IMR-90 (cell line): Measurements from ENCODE around the gene CRYBA2. TPM values are rescaled to one million over a fixed set of nuclear protein-coding genes. Genes with fewer than 3 reads are reported as not detected.

Source experiments
- ATAC-seq: fragments of 200-7000 bp; cut with Tn5 transposase; 2 replicates; pipeline ENCODE4 v1.9.1; 2020; ENCODE audit warnings: low read depth, mild to moderate bottlenecking, moderate library complexity
- BruUV-seq: library from RNA; stranded (reverse); fragments of 400-500 nt; replicated peaks from 2 replicates; lab custom pipeline; 2021; lab: Mats Ljungman, UMichigan
- CTCF ChIA-PET: fragments of 300-600 bp; formaldehyde crosslinking; extraction: SDS; loops from one replicate; lab custom pipeline; 2021; ENCODE audit warnings: antibody characterized with exemption; lab: Yijun Ruan, JAX
- POLR2A ChIA-PET: fragments of 300-600 bp; sonication (Branson Sonifier 250); formaldehyde crosslinking; loops from one replicate; lab custom pipeline; 2022; ENCODE audit warnings: antibody characterized with exemption; ENCODE audit not compliant: unreplicated experiment; lab: Charles Lee
- DNase-seq: peaks from one replicate; pipeline ENCODE4 v3.0.0; 2013
- H2AFZ ChIP-seq: replicated peaks from 2 replicates; pipeline ENCODE3; 2013; ENCODE audit warnings: low read length, mild to moderate bottlenecking; ENCODE audit not compliant: poor library complexity
- H2AK5ac ChIP-seq: 2 replicates; pipeline ENCODE4 v1.6.1; 2013; ENCODE audit warnings: low read depth, low read length, inconsistent platforms
- H2AK9ac ChIP-seq: replicated peaks from 2 replicates; pipeline ENCODE3; 2013; ENCODE audit warnings: mild to moderate bottlenecking, low read depth, low read length, moderate library complexity; ENCODE audit not compliant: poor library complexity
- H2BK120ac ChIP-seq: 2 replicates; pipeline ENCODE4 v1.6.1; 2013; ENCODE audit warnings: low read depth, low read length, inconsistent platforms
- H2BK15ac ChIP-seq: 3 replicates; pipeline ENCODE4 v1.6.1; 2013; ENCODE audit warnings: low read depth, low read length, inconsistent platforms
- H2BK20ac ChIP-seq: 2 replicates; pipeline ENCODE4 v1.6.1; 2013; ENCODE audit warnings: low read depth, mild to moderate bottlenecking, inconsistent platforms, low read length, moderate library complexity
- H2BK5ac ChIP-seq: 2 replicates; pipeline ENCODE4 v1.6.1; 2013; ENCODE audit warnings: mild to moderate bottlenecking, low read depth, low read length, inconsistent platforms; ENCODE audit not compliant: poor library complexity, severe bottlenecking
- H3K14ac ChIP-seq: replicated peaks from 2 replicates; pipeline ENCODE4 v1.6.1; 2013; ENCODE audit warnings: low read depth, low read length, inconsistent platforms
- H3K18ac ChIP-seq: 2 replicates; pipeline ENCODE4 v1.6.1; 2013; ENCODE audit warnings: low read depth, low read length, control low read depth
- H3K23ac ChIP-seq: 2 replicates; pipeline ENCODE4 v1.6.1; 2013; ENCODE audit warnings: low read depth, low read length, inconsistent platforms
- H3K27ac ChIP-seq: 2 replicates; pipeline ENCODE4 v1.5.1; 2013; ENCODE audit warnings: mild to moderate bottlenecking, control low read depth, low read length; ENCODE audit not compliant: insufficient read depth
- H3K27me3 ChIP-seq: 2 replicates; pipeline ENCODE4 v1.6.1; 2013; ENCODE audit warnings: low read length; ENCODE audit not compliant: control insufficient read depth, insufficient read depth
- H3K36me3 ChIP-seq: 2 replicates; pipeline ENCODE4 v1.6.1; 2013; ENCODE audit warnings: low read length, mixed read lengths; ENCODE audit not compliant: control insufficient read depth, insufficient read depth
- H3K4ac ChIP-seq: 2 replicates; pipeline ENCODE4 v1.6.1; 2013; ENCODE audit warnings: low read depth, low read length, inconsistent platforms
- H3K4me1 ChIP-seq: 2 replicates; pipeline ENCODE4 v1.6.1; 2013; ENCODE audit warnings: low read length, mixed read lengths; ENCODE audit not compliant: control insufficient read depth, insufficient read depth
- H3K4me2 ChIP-seq: 2 replicates; pipeline ENCODE4 v1.6.1; 2013; ENCODE audit warnings: low read depth, mild to moderate bottlenecking, control low read depth, low read length, moderate library complexity
- H3K4me3 ChIP-seq: 2 replicates; pipeline ENCODE4 v1.5.1; 2013; ENCODE audit warnings: low read depth, mild to moderate bottlenecking, control low read depth, low read length, moderate library complexity; ENCODE audit not compliant: insufficient read depth
- H3K56ac ChIP-seq: 2 replicates; pipeline ENCODE4 v1.6.1; 2013; ENCODE audit warnings: low read length, inconsistent platforms; ENCODE audit not compliant: insufficient read depth; ENCODE audit errors: extremely low read depth
- H3K79me1 ChIP-seq, 2 experiments: 2 replicates each; pipeline ENCODE4 v1.6.1; 2013; ENCODE audit warnings: low read length in 2 of 2, inconsistent platforms in 1 of 2, low read depth in 1 of 2
- H3K9ac ChIP-seq: 2 replicates; pipeline ENCODE4 v1.6.1; 2013; ENCODE audit warnings: low read depth, low read length, control low read depth
- H3K9me1 ChIP-seq: 2 replicates; pipeline ENCODE4 v1.6.1; 2013; ENCODE audit warnings: low read length, inconsistent platforms; ENCODE audit not compliant: insufficient read depth
- H3K9me3 ChIP-seq: 2 replicates; pipeline ENCODE4 v1.6.1; 2013; ENCODE audit warnings: low read length; ENCODE audit not compliant: control insufficient read depth, insufficient read depth
- H4K20me1 ChIP-seq: 2 replicates; pipeline ENCODE4 v1.6.1; 2013; ENCODE audit warnings: low read length, inconsistent platforms; ENCODE audit not compliant: insufficient read depth
- H4K5ac ChIP-seq: 2 replicates; pipeline ENCODE4 v1.6.1; 2013; ENCODE audit warnings: mild to moderate bottlenecking, low read depth, low read length, control low read depth
- H4K8ac ChIP-seq, 2 experiments: 2 replicates each; pipeline ENCODE4 v1.6.1; 2013; ENCODE audit warnings: low read depth in 2 of 2, low read length in 2 of 2, control low read depth in 1 of 2, inconsistent platforms in 1 of 2
- H4K91ac ChIP-seq: 2 replicates; pipeline ENCODE4 v1.6.1; 2013; ENCODE audit warnings: low read depth, low read length, inconsistent platforms; ENCODE audit not compliant: insufficient read depth
- CEBPB ChIP-seq: IDR thresholded peaks from 2 replicates; pipeline ENCODE4 v1.6.1; 2012; ENCODE audit warnings: low read depth, low read length, improper control_type of control experiment
- MAZ ChIP-seq: IDR thresholded peaks from 2 replicates; pipeline ENCODE4 v1.6.1; 2012; ENCODE audit warnings: low read depth, mild to moderate bottlenecking, low read length, improper control_type of control experiment, moderate library complexity, borderline replicate concordance
- WGBS, 2 experiments: methylation state at CpG; one replicate each; pipeline versions ENCODE4 v1.1.5 to v1.1.7; 2013; ENCODE audit warnings: missing lambda C conversion rate in 2 of 2; ENCODE audit not compliant: insufficient read length in 1 of 2; ENCODE audit errors: extremely low coverage in 2 of 2; 5-methylcytosine and 5-hydroxymethylcytosine counted together
- dilution Hi-C: fragments of 300-500 bp; cut with HindIII; formaldehyde crosslinking; loops from one replicate; pipeline ENCODE4 v1.14.3; 2018; ENCODE audit warnings: low sequenced_read_pairs; ENCODE audit not compliant: unreplicated experiment
- in situ Hi-C: fragments of 300-500 bp; cut with MboI; formaldehyde crosslinking; loops from 3 replicates; pipeline ENCODE4 v1.14.3; 2019; ENCODE audit warnings: low sequenced_read_pairs, inconsistent platforms, mixed read lengths
- intact Hi-C: fragments of 100-400 bp; cut with micrococcal nuclease; formaldehyde crosslinking; loops from 2 replicates; pipeline ENCODE4 v1.10.0; 2022
- microRNA-seq, 2 experiments: library from miRNA; stranded (forward) in 1 of 2; unstranded in 1 of 2; fragments of 10-50 nt in 1 of 2; fragments of <30 nt in 1 of 2; gene quantifications in 1 of 2; microRNA quantifications in 1 of 2; one replicate each; pipeline versions ENCODE3 to v1.1.0; 2013 to 2020; ENCODE audit not compliant: insufficient read depth in 1 of 2, insufficient read length in 1 of 2, unreplicated experiment in 1 of 2
- polyA plus RNA-seq, 3 experiments: library from polyadenylated mRNA; depleted of rRNA; stranded (reverse); fragments of >200 nt; gene quantifications; 2 replicates each; pipeline ENCODE4 v1.2.3, GENCODE V29; 2012; ENCODE audit warnings: low replicate concordance in 1 of 3
- small RNA-seq, 5 experiments: library from RNA; depleted of rRNA; stranded (forward); fragments of <200 nt; gene quantifications; one replicate each; pipeline ENCODE3, GENCODE V24; 2012
- total RNA-seq: library from RNA; depleted of rRNA; stranded (reverse); fragments of >200 nt; gene quantifications from 2 replicates; pipeline ENCODE4 v1.2.3, GENCODE V29; 2012; rRNA removed
- TF ChIP-seq, protein P1 (sequence below): conservative IDR thresholded peaks from 2 replicates; pipeline ENCODE4 v1.5.1; 2012; ENCODE audit warnings: mild to moderate bottlenecking, low read depth, low read length, improper control_type of control experiment

The CRYBA2 gene
- total and polyA plus RNA-seq, 2 of the 4 experiments (the other 2 are of a cell fraction): not detected

DNA sequence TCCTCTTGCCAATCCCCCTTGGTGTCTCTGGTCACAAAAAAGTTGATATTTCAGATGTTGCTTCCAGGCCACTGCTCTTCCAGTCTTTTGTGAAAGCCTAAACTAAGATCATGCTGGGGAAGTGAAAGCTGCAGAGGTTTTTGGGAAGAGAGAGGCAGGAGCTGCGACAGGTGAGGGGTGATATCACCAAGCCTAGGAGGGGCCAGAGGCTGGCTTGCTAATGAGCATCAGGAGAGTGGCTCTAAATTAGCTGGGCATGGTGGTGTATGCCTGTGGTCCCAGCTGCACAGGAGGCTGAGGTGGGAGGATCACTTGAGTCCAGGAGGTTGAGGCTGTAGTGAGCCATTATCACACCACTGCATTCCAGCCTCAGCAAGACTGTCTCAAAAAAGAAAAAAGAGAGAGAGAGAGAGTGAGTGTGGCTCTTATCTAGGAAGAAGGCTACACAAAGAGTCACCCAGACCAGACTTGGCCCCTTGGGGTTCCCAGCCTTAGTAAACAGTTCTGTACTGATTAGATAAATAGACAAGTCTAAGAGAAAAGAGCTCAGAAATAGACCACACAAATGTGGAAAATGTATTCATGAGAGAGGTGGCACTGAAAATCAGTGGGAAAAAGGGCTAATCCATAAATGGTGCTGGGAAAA lies 48.3 kb downstream of the CRYBA2 start:
- in situ Hi-C loops: no loop called here
- Histone ChIP-seq H3K27me3 (peaks cover 16% of the 10 kb centered on the region), H3K79me1 (no peaks in the 10 kb centered on the region), H3K4me2 (no peak overlapping the region), H4K20me1 (no peaks in the 10 kb centered on the region), H4K8ac (no peak overlapping the region), H4K91ac (no peak overlapping the region), H3K56ac (no peak overlapping the region), H4K5ac (no peak overlapping the region), H3K9me1 (no peaks in the 10 kb centered on the region), H2AK5ac (no peak overlapping the region), H3K14ac (no peak overlapping the region), H2BK120ac (no peak overlapping the region), H3K23ac (no peak overlapping the region), H3K18ac (no peak overlapping the region), H2AFZ (no peak overlapping the region), H2AK9ac (no peak overlapping the region), H2BK15ac (no peak overlapping the region), H3K9ac (no peak overlapping the region), H3K4me3 (no peak overlapping the region), H3K27ac (no peak overlapping the region), H3K36me3 (no peaks in the 10 kb centered on the region), H3K4ac (no peak overlapping the region), H3K9me3 (no peaks in the 10 kb centered on the region), H2BK20ac (no peak overlapping the region), H2BK5ac (no peak overlapping the region), H3K4me1 (no peaks in the 10 kb centered on the region)
- no TSS peak for BruUV-seq
- POLR2A ChIA-PET: no interaction called here
- CTCF ChIA-PET: interaction anchor here (0.7 kb wide), 1 partner anchor 159 kb away, joined by 3 read pairs; no protein-coding TSS in a partner anchor
- DNase-seq (no peak), ATAC-seq (no peak)
- WGBS, 2 experiments: 60% methylated on average over 1 of the region's 1 CpG; no CpG with 5 or more reads in 1 of the 2 experiments
- TF ChIP-seq, protein P1, sequence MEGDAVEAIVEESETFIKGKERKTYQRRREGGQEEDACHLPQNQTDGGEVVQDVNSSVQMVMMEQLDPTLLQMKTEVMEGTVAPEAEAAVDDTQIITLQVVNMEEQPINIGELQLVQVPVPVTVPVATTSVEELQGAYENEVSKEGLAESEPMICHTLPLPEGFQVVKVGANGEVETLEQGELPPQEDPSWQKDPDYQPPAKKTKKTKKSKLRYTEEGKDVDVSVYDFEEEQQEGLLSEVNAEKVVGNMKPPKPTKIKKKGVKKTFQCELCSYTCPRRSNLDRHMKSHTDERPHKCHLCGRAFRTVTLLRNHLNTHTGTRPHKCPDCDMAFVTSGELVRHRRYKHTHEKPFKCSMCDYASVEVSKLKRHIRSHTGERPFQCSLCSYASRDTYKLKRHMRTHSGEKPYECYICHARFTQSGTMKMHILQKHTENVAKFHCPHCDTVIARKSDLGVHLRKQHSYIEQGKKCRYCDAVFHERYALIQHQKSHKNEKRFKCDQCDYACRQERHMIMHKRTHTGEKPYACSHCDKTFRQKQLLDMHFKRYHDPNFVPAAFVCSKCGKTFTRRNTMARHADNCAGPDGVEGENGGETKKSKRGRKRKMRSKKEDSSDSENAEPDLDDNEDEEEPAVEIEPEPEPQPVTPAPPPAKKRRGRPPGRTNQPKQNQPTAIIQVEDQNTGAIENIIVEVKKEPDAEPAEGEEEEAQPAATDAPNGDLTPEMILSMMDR: no peak
- no peak for TF ChIP-seq CEBPB
- TF ChIP-seq MAZ: no peak
- dilution Hi-C loops: no loop called here
- intact Hi-C loops: no loop called here

Small RNA genes lying within 50 kb of the gene (microRNA-seq; reads per million reads assigned to microRNA genes)
- 1.0 to 2.6 reads per million in 2 experiments for gene MIR375

Small RNA genes lying within 50 kb of the gene (small RNA-seq; reads per million reads assigned to genes)
- gene MIR375: 0 to 7.8 (median 0) reads per million in 5 experiments

Other genes with a start within 250 kb of the CRYBA2 start
- gene CYP27A1, start 211.3 kb downstream of the CRYBA2 start, total RNA-seq: 4.2 and 5.2 TPM in 2 replicates
- 4.5 and 5.3 TPM in 2 replicates for gene CYP27A1, start 211.3 kb downstream of the CRYBA2 start, polyA plus RNA-seq (2012; rRNA removed)
- gene PRKAG3, start 161.6 kb downstream of the CRYBA2 start, total RNA-seq: not detected in 2 replicates
- gene PRKAG3, start 161.6 kb downstream of the CRYBA2 start, polyA plus RNA-seq (2012; rRNA removed): not detected in 2 replicates
- not detected in 2 replicates for gene WNT6, start 133.6 kb downstream of the CRYBA2 start, total RNA-seq
- not detected in 2 replicates for gene WNT6, start 133.6 kb downstream of the CRYBA2 start, polyA plus RNA-seq (2012; rRNA removed)
- not detected in 2 replicates for gene WNT10A, start 112.6 kb downstream of the CRYBA2 start, total RNA-seq
- gene WNT10A, start 112.6 kb downstream of the CRYBA2 start, polyA plus RNA-seq (2012; rRNA removed): not detected in 2 replicates
- not detected in 2 replicates for gene CDK5R2, start 33.8 kb downstream of the CRYBA2 start, total RNA-seq
- gene CDK5R2, start 33.8 kb downstream of the CRYBA2 start, polyA plus RNA-seq (2012; rRNA removed): not detected in 2 replicates
- not detected in 2 replicates for gene FEV, start 8.2 kb downstream of the CRYBA2 start, total RNA-seq
- gene FEV, start 8.2 kb downstream of the CRYBA2 start, polyA plus RNA-seq (2012; rRNA removed): not detected in 2 replicates
- not detected in 2 replicates for gene CFAP65, start 48.1 kb upstream of the CRYBA2 start, total RNA-seq
- not detected in 2 replicates for gene CFAP65, start 48.1 kb upstream of the CRYBA2 start, polyA plus RNA-seq (2012; rRNA removed)
- not detected in 2 replicates for gene IHH, start 67.5 kb upstream of the CRYBA2 start, total RNA-seq
- not detected in 2 replicates for gene IHH, start 67.5 kb upstream of the CRYBA2 start, polyA plus RNA-seq (2012; rRNA removed)
- 15.3 and 23.1 TPM in 2 replicates for gene NHEJ1, start 167.4 kb upstream of the CRYBA2 start, total RNA-seq
- 11.9 and 12.5 TPM in 2 replicates for gene NHEJ1, start 167.4 kb upstream of the CRYBA2 start, polyA plus RNA-seq (2012; rRNA removed)
- gene SLC23A3, start 176.6 kb upstream of the CRYBA2 start, total RNA-seq: under 0.01 and 0.18 TPM in 2 replicates
- 0.43 and 0.65 TPM in 2 replicates for gene SLC23A3, start 176.6 kb upstream of the CRYBA2 start, polyA plus RNA-seq (2012; rRNA removed)
- gene CNPPD1, start 183.5 kb upstream of the CRYBA2 start, total RNA-seq: 11.1 and 11.9 TPM in 2 replicates
- gene CNPPD1, start 183.5 kb upstream of the CRYBA2 start, polyA plus RNA-seq (2012; rRNA removed): 29.2 and 31.9 TPM in 2 replicates
- gene RETREG2, start 184.9 kb upstream of the CRYBA2 start, total RNA-seq: 39.2 and 51.1 TPM in 2 replicates
- 45.1 and 45.2 TPM in 2 replicates for gene RETREG2, start 184.9 kb upstream of the CRYBA2 start, polyA plus RNA-seq (2012; rRNA removed)
- 21.9 and 25.5 TPM in 2 replicates for gene ZFAND2B, start 213.4 kb upstream of the CRYBA2 start, total RNA-seq
- 38.3 and 43.0 TPM in 2 replicates for gene ZFAND2B, start 213.4 kb upstream of the CRYBA2 start, polyA plus RNA-seq (2012; rRNA removed)
- 10.8 and 12.5 TPM in 2 replicates for gene ABCB6, start 225.5 kb upstream of the CRYBA2 start, total RNA-seq
- gene ABCB6, start 225.5 kb upstream of the CRYBA2 start, polyA plus RNA-seq (2012; rRNA removed): 24.3 and 24.7 TPM in 2 replicates
- 27.8 and 35.1 TPM in 2 replicates for gene ATG9A, start 236.2 kb upstream of the CRYBA2 start, total RNA-seq
- 58.3 and 59.7 TPM in 2 replicates for gene ATG9A, start 236.2 kb upstream of the CRYBA2 start, polyA plus RNA-seq (2012; rRNA removed)
- 18.3 and 18.6 TPM in 2 replicates for gene ANKZF1, start 236.4 kb upstream of the CRYBA2 start, total RNA-seq
- gene ANKZF1, start 236.4 kb upstream of the CRYBA2 start, polyA plus RNA-seq (2012; rRNA removed): 29.1 and 33.8 TPM in 2 replicates